Activated effector memory CD4-positive, alpha-beta T cell treated with anti-CD3 and anti-CD28 coated beads, Interleukin-2, amount 50 U/mL, for 16 hours (primary cell): ENCODE measurements around the gene HPD.
A peak's percentile ranks its signal among the peaks of the same experiment; 100 is the strongest.

Experiments used
- DNase-seq: peaks from one replicate; pipeline ENCODE4 v3.0.0-alpha.2; 2020

The HPD gene

DNA sequence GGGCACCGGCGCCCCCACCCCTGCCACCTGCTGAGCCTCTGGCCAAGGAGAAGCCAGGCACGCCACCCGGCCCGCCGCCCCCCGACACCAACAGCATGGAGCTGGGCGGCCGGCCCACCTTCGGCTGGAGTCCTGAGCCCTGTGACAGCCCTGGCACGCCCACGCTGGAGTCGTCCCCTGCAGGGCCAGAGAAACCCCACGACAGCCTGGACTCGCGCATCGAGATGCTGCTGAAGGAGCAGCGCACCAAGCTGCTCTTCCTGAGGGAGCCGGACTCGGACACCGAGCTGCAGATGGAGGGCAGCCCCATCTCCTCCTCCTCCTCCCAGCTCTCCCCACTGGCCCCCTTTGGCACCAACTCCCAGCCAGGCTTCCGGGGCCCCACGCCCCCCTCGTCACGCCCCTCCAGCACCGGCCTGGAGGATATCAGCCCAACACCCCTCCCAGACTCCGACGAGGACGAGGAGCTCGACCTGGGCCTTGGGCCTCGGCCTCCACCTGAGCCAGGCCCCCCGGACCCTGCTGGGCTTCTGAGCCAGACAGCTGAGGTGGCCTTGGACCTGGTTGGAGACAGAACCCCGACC, 48.3 kb downstream of the HPD start:
- no peak for DNase-seq

DNA sequence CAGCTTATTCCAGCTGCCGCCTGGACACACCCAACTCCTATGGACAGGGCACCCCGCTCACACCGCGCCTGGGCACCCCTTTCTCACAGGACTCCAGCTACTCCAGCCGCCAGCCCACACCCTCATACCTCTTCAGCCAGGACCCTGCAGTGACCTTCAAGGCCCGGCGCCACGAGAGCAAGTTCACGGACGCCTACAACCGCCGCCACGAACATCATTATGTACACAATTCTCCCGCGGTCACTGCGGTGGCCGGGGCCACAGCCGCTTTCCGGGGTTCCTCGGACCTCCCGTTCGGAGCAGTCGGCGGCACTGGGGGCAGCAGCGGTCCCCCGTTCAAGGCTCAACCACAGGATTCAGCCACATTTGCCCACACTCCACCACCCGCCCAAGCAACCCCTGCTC, 48.9 kb downstream of the HPD start:
- no peak for DNase-seq

DNA sequence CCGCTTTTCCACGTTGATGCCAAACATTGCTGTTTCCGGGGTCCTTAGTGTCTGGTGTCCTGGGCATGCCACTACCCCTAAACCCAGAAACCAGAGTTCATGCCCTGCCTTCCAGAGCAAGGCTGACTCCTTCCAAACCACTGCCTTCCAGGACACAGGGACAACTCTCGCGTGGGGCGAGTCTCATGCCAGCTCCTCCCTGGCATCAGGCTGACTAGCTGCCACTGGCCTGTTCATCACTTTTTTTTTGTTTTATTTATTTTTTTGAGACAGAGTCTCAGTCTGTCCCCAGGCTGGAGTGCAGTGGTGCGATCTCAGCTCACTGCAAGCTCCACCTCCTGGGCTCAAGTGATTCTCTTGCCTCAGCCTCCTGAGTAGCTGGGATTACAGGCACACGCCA, 50.0 kb downstream of the HPD start:
- DNase-seq, result no peak

- no peak for DNase-seq
These were observed 50.9 kb downstream of the HPD start for GRCh38 chr12:121807642-121808347.

DNA sequence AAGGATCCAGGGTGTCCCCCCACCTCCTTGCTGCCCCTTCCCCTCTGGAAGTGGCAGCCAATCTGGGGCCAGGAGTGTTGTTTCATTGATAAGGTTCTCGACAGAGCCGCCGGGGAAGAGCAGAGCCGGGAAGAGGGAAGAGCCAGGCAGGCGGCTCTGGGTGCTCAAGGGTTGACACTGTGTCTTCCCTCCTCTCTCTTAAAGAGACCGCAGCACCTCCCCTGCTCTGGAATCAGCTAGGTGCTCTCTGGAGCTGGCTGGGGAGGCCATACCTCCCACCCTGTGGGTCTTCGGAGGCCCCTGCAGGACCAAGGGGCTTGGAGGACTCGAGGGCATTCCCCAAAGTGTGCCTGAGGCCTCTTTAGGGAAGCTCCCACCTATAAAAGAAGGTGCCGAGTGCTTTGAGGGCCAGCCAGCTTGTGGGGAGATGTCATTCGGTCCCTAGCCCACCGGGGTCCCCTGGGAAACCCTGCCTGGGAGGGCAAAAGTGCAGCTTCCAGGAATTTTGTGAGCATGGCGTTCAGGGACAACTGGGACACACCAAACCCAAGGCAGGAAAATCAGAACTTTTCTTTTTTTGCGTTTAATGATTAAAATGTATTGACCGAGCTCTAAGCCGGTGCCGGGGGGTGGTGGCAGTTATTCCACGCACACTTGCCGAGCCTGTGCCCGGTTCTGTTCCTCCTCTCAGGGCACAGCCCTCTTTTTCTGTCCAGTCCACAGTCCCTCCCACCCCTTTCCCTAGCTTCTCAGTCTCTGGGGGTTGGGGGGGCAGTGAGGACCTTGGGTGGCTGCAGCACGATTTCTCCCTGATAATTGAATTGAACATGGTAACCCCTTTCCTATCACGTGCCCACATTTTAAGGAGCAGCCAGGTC, 51.9 kb downstream of the HPD start:
- DNase-seq, result no peak

- peak; percentile 71 for DNase-seq
These were observed 52.6 kb downstream of the HPD start for GRCh38 chr12:121806009-121806545.

DNA sequence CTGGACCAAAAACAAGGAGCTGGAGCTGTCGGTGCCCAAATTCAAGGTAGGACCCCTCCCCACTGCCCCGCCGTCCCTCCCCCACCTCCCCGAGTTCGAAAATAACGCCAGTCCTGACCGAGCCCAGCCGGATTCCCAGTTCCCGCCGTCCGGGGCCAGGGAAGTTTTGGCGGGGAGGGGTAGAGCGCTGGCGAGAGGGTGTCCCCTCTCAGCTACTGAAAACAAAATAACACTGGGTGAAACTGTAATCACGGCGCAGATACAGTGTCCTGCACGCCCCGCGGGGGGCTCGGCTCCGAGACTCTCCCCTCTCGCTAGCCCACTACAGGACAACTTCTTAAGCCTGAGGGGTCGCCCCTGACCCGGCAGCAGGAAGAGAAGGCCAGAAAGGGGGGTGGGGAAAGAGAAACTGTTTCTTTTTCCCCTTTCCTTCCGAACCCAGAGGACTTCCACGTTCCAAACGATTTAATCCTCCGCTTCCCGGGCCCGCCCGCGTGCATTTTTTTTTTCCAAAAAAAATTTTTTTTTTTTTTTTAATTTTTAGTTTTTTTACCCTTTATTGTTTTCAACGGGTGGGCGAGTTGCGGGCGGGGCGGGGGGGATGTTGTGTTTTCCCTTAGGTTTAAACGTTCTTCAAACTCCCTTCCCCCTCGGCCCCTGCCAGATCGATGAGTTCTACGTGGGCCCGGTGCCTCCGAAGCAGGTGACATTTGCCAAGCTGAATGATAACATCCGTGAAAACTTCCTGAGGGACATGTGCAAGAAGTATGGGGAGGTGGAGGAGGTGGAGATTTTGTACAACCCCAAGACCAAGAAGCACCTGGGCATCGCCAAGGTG, 53.3 kb downstream of the HPD start:
- no peak for DNase-seq

GRCh38 chr12:121804417-121805111, 54.1 kb downstream of the HPD start:
- peak; percentile 86 for DNase-seq

DNA sequence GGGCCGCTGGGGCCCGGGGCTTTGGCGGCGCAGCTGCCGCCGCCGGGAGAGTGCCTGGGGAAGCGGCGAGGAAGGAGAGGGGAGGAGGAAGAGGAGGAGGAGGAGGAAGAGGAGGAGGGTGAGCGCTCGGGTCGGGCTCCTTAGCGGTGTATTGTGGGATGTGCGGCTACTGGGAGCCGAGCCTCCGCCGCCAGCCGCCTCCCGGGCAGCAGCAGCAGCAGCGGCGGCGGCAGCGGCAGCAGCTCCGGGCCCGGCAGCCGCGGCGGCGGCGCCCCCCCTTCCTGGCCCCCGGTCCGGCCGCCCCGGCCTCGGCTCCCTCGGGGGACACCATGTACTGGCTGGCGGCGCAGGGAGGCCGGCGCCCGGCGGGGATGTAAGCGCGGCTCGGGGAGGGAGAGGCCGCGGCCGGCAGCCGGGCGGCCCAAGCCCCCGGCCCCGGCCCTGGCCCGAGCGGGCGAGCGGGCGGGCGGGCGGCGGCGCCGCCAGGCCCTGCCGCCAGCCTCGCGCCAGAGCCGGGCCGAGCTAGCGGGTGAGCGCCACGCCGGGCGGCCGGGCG, 54.7 kb downstream of the HPD start, which contains the start of gene SETD1B:
SETD1B (plus strand) TSS at position 149 of the 556 bp plus-strand sequence. CDS start 729 bp downstream, outside the sequence.
- DNase-seq, result peak; percentile 84

DNA sequence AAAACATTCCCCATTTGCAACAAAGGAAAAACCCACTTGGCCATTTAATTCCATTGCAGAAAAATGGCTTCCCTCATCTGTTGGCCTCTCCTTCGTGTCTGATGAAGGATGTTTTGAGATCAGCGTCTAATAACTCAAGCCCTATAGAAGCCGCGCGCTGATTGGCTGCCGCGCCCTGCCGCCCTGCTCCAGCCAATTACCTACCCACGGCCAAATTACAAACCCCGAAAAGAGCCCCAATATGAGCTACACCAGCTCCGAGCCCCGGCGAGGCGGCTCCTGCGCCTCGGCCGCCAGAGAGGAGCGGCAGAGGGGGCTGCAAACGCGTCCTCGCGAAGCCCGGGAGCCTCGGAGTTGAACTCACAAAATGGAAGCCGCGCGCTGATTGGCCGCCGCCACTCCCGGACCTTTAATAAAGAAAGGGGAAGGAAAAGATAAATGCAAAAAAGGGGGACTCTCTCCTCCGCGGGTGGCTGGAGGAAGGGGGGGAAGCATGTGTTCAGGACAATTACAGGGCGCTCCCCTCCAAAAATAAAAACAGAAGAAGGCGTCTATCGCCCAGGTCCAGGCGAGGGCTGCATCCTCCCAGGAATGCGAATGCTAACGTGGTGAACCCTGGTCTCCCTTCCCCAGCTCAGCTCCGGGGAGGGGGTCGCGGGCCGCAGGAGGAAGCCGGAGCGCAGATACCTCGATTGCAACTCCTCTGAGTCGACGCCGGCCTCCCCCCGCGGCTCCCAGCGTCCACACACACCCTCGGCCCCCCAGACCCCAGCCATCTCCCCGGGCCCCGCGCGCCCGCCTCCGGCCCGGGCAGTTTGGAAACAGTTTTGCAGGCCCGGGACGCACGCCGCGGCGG, 55.6 kb downstream of the HPD start:
- DNase-seq, result peak; percentile 94

- DNase-seq, result no peak
These were observed 56.2 kb downstream of the HPD start for GRCh38 chr12:121802485-121802842.

GRCh38 chr12:121801595-121802484, 56.8 kb downstream of the HPD start:
- peak; percentile 77 for DNase-seq

DNA sequence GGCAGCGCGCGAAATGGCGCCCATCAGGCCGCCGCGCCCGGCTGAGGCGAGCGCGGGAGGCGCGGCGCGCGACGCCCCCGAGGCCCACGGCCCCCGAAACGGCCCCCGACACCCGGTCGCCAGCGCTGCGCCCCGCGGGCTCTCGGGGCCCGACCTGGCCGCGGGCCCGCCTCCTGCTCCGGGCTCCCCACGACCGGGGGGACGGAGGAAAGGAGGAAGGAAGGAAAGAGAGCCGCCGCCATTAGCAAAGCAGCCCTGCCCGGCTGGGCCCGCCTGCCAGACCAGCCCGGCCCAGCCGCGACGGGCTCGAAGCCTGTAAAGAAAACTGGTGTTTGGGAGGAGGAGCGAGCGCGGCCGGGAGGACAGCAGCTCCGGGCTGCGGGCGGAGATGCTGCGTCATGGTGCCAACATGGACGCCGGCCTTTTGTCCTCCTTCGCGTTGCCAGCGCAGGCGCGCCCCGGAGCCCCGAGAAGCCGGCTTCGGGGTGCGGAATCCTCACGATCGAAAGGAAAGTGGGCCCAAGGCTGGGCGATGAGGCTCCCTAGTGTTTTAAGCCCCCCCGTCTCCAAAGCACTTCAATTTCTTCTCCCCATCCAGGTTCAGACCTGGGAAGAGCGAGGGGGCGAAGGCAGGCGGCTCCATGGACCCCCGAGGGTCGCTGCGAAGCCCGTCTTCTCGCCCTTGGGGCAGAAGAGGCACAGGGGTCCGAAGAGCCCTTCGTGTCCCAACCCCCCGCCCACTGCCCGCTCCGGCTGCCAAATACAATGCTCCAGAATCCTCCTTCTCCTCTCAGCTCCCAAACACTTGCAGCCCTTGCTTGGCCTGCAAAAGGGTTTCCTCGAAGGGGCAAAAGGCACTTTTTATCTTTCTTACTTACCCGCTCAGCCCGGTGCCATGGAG, 57.7 kb downstream of the HPD start:
- peak; percentile 91 for DNase-seq

- peak; percentile 93 for DNase-seq
These were observed 58.6 kb downstream of the HPD start for GRCh38 chr12:121799842-121800693.

GRCh38 chr12:121799156-121799841, 59.4 kb downstream of the HPD start:
- DNase-seq, result peak; percentile 83

DNA sequence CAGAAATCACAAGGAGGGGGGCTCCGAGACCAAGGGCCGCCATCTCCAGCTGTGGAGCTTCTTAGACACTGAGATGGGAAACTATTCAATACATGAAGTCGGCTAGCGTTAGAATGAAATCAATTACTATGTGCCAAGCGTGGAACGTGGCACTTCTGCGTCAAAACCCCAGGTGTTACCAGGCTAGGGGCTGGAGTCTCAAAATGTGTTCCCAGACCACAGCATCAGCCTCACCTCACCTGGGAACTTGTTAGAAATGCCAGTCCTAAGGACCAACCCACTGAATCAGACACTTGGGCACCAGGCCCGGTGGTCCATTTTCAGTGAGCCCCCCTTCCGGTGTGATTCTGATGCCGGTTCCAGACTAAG, 59.9 kb downstream of the HPD start:
- no peak for DNase-seq
